MM.1S (cell line): ENCODE results near the gene NR6A1.

Source experiments
- DNase-seq: peaks from one replicate; pipeline ENCODE4 v3.0.0-alpha.2; 2015
- H2AFZ ChIP-seq: fragments of 300-600 bp; sonication (generic); 2 replicates; pipeline ENCODE4 v1.6.0; 2016; ENCODE audit warnings: antibody characterized with exemption, low read length
- H3F3A ChIP-seq: fragments of 300-600 bp; sonication (generic); 2 replicates; pipeline ENCODE4 v1.6.1; 2016; ENCODE audit warnings: mild to moderate bottlenecking, antibody characterized with exemption, low read length, moderate library complexity, mixed read lengths; ENCODE audit not compliant: insufficient read depth
- H3K27ac ChIP-seq: fragments of 300-600 bp; sonication (generic); 2 replicates; pipeline ENCODE4 v1.5.1; 2016; ENCODE audit warnings: mild to moderate bottlenecking, low read length
- H3K27me3 ChIP-seq: fragments of 300-600 bp; sonication (generic); replicated peaks from 2 replicates; pipeline ENCODE4 v1.6.0; 2016; ENCODE audit warnings: low read length; ENCODE audit not compliant: insufficient read depth
- H3K36me3 ChIP-seq: fragments of 300-600 bp; sonication (generic); replicated peaks from 2 replicates; pipeline ENCODE4 v1.6.1; 2016; ENCODE audit warnings: mild to moderate bottlenecking, low read length, mixed read lengths; ENCODE audit not compliant: insufficient read depth
- H3K4me1 ChIP-seq: fragments of 300-600 bp; sonication (generic); 2 replicates; pipeline ENCODE4 v1.6.1; 2016; ENCODE audit warnings: low read length, mixed read lengths
- H3K4me2 ChIP-seq: fragments of 300-600 bp; sonication (generic); 2 replicates; pipeline ENCODE4 v1.6.0; 2016; ENCODE audit warnings: low read depth, low read length
- H3K4me3 ChIP-seq: fragments of 300-600 bp; sonication (generic); 2 replicates; pipeline ENCODE4 v1.5.1; 2016; ENCODE audit warnings: low read length, mixed read lengths
- H3K79me2 ChIP-seq: fragments of 300-600 bp; sonication (generic); 2 replicates; pipeline ENCODE4 v1.6.1; 2016; ENCODE audit warnings: mixed run types, low read length, mixed read lengths
- H3K9ac ChIP-seq: fragments of 300-600 bp; sonication (generic); 2 replicates; pipeline ENCODE4 v1.6.1; 2016; ENCODE audit warnings: low read length, mixed read lengths
- H3K9me2 ChIP-seq: fragments of 300-600 bp; sonication (generic); replicated peaks from 2 replicates; pipeline ENCODE4 v1.6.1; 2016; ENCODE audit warnings: mild to moderate bottlenecking, low read length, mixed read lengths; ENCODE audit not compliant: insufficient read depth
- H3K9me3 ChIP-seq: fragments of 300-600 bp; sonication (generic); replicated peaks from 2 replicates; pipeline ENCODE4 v1.6.1; 2016; ENCODE audit warnings: mild to moderate bottlenecking, low read length, mixed read lengths; ENCODE audit not compliant: insufficient read depth
- H4K20me1 ChIP-seq: fragments of 300-600 bp; sonication (generic); 2 replicates; pipeline ENCODE4 v1.6.1; 2016; ENCODE audit warnings: mild to moderate bottlenecking, low read length, moderate library complexity, mixed read lengths; ENCODE audit not compliant: insufficient read depth
- EZH2 ChIP-seq: fragments of 300-600 bp; sonication (generic); optimal IDR thresholded peaks from 2 replicates; pipeline ENCODE3; 2017; ENCODE audit warnings: low read depth, mild to moderate bottlenecking, antibody characterized with exemption, low read length, mixed read lengths
- EZH2phosphoT487 ChIP-seq: fragments of 300-600 bp; sonication (generic); IDR thresholded peaks from 2 replicates; pipeline ENCODE4 v1.6.1; 2018; ENCODE audit warnings: antibody characterized with exemption, low read length
- TF ChIP-seq, protein P1 (sequence below): fragments of 300-600 bp; sonication (generic); IDR thresholded peaks from 2 replicates; pipeline ENCODE4 v1.5.1; 2016; ENCODE audit warnings: antibody characterized with exemption, low read length, mixed read lengths

NR6A1 gene

DNA sequence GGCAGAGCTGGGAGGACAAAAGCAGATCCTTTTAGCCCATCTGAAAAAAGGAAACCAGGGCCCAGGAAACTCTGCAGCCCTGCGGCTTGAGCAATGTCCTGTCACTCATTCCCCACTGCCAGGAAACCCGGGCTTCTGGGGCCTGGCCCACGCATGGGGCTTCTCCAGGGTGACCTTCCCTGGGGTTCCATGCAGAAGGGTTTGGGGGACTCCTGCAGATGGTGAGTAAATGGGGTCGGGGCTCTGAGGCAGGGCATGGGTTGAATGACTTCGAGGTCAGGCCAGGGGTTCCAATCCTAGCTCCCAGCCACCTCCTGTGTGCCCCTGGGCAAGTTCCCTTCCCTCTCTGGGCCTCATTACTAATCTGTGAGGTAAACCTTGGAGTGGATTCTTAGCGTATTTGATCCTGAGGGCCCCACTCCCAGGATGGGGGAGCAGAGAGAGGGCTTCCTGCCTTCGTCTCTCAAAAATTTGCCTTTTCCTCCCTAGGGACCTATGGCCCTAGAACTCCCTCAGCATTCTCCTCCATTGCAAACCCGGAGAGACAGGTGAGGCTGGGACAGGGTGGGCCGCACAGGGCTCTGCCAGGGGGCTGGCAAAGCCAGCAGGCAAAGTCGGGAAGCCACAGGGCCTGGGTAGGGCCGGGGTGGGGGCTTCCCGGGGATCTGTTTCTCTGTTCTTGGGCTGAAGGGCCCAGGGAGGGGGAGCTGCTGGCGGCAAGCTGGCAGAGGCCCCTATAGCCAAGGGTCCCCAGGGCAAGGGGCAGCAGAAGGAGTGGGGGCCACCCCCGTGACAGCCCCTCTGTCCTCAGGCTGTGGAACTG lies 295.0 kb downstream of the NR6A1 start:
- Histone ChIP-seq H3K4me3 (no peak overlapping the region), H3K4me1 (no peaks in the 10 kb centered on the region)

DNA sequence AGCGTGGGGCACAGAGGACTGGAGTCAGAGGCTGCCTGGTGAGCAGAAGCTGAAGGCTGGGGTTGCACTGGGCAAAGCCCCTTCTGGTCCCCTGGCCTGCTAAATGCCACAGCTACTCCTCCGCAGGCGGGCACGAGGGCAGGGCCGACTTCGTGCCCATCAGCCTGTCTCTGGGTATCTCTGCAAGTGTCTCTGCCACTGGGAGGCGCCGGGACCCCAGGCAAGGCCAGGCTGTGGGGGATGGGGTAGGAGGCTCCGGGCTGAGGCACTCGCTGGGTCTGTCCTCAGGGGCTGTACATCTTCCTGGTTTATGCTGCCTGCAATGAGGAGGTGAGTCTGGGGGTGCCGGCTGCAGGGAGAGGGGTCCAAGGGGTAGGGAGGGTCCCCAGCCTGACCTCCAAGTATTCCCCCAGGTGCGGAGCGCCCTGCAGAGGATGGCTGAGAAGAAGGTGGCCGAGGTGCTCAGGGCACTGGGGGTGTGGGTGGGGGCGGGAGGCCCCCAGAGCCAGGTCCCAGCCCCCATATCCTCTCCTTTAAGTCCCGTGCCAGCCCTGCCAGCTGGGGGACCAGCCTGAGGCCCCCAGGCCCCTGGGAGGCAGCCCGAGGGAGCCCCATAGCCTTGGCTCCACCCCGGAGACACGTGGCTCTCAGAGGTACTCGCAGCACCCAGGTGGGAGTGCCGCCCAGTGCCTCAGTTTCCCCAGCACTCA lies 295.8 kb downstream of the NR6A1 start:
- DNase-seq = no peak
- Histone ChIP-seq H3K79me2 (no peaks in the 10 kb centered on the region), H3K9ac (no peak overlapping the region), H3K27me3 (peaks cover 48% of the 10 kb centered on the region), H3K9me2 (no peaks in the 10 kb centered on the region), H3F3A (no peaks in the 10 kb centered on the region), H3K4me2 (no peak overlapping the region), H3K4me1 (no peaks in the 10 kb centered on the region), H3K4me3 (no peak overlapping the region), H3K9me3 (no peaks in the 10 kb centered on the region), H4K20me1 (no peaks in the 10 kb centered on the region), H3K36me3 (no peaks in the 10 kb centered on the region), H2AFZ (no peak overlapping the region), H3K27ac (no peak overlapping the region)
- TF ChIP-seq, protein P1, sequence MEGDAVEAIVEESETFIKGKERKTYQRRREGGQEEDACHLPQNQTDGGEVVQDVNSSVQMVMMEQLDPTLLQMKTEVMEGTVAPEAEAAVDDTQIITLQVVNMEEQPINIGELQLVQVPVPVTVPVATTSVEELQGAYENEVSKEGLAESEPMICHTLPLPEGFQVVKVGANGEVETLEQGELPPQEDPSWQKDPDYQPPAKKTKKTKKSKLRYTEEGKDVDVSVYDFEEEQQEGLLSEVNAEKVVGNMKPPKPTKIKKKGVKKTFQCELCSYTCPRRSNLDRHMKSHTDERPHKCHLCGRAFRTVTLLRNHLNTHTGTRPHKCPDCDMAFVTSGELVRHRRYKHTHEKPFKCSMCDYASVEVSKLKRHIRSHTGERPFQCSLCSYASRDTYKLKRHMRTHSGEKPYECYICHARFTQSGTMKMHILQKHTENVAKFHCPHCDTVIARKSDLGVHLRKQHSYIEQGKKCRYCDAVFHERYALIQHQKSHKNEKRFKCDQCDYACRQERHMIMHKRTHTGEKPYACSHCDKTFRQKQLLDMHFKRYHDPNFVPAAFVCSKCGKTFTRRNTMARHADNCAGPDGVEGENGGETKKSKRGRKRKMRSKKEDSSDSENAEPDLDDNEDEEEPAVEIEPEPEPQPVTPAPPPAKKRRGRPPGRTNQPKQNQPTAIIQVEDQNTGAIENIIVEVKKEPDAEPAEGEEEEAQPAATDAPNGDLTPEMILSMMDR = no peak
- TF ChIP-seq EZH2 (no peak), EZH2phosphoT487 (no peak)

More for the DNA sequence above, 295.0 kb downstream of the NR6A1 start:
- no peaks in the 10 kb centered on the region for H3K9me3 ChIP-seq
- no peak overlapping the region for H3K9ac ChIP-seq
- H3K9me2 ChIP-seq = no peaks in the 10 kb centered on the region
- H3K36me3 ChIP-seq = no peaks in the 10 kb centered on the region
- no peak overlapping the region for H3K4me2 ChIP-seq
- H3F3A ChIP-seq = no peaks in the 10 kb centered on the region
- no peaks in the 10 kb centered on the region for H3K79me2 ChIP-seq
- no peaks in the 10 kb centered on the region for H4K20me1 ChIP-seq
- H2AFZ ChIP-seq = no peak overlapping the region
- TF ChIP-seq EZH2 (no peak), EZH2phosphoT487 (no peak)
- TF ChIP-seq, protein P1 = no peak
- DNase-seq = no peak
- no peak overlapping the region for H3K27ac ChIP-seq
- H3K27me3 ChIP-seq = peaks cover 56% of the 10 kb centered on the region

DNA sequence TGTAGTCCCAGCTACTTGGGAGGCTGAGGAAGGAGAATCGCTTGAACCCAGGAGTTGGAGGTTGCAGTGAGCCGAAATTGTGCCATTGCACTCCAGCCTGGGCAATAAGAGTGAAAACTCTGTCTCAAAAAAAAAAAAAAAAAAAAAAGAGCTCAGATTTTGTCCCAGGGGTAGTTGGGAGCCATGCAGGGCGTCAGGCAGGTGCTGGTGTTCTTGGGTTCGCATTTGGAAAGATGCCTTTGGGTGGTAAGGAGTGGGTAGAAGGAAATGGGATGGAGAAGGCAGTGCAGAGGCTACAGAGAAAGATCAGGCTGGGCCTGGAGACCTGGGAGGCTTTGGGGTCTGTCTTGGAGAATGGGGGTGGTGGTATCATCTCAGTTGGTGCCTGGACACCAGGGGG lies 297.0 kb downstream of the NR6A1 start:
- no peak for DNase-seq
- Histone ChIP-seq H3K79me2 (no peaks in the 10 kb centered on the region), H3K4me2 (no peak overlapping the region), H4K20me1 (no peaks in the 10 kb centered on the region), H3K4me1 (no peaks in the 10 kb centered on the region), H3K27me3 (peaks cover 37% of the 10 kb centered on the region), H3F3A (no peaks in the 10 kb centered on the region), H2AFZ (no peak overlapping the region), H3K9me3 (no peaks in the 10 kb centered on the region), H3K27ac (no peak overlapping the region), H3K9me2 (no peaks in the 10 kb centered on the region), H3K9ac (no peak overlapping the region), H3K36me3 (no peaks in the 10 kb centered on the region), H3K4me3 (no peak overlapping the region)
- TF ChIP-seq EZH2phosphoT487 (no peak), EZH2 (no peak)
- TF ChIP-seq, protein P1 = no peak
